HG03439 (cell line): ENCODE data around the gene SLC26A6.

Experiments used
- ATAC-seq: cut with Tn5 transposase; IDR thresholded peaks from one replicate; pipeline ENCODE4 v1.9.1; 2021; ENCODE audit warnings: mild to moderate bottlenecking, moderate library complexity; ENCODE audit not compliant: unreplicated experiment

SLC26A6 gene

GRCh38 chr3:48633743-48634142 is 1.5 kb downstream of the SLC26A6 start:
- ATAC-seq = no peak

GRCh38 chr3:48633256-48633655 is 2.0 kb downstream of the SLC26A6 start:
- ATAC-seq = no peak

- no peak for ATAC-seq
Observed at GRCh38 chr3:48631516-48632448, 3.5 kb downstream of the SLC26A6 start.

- ATAC-seq = no peak
Observed at GRCh38 chr3:48630833-48631232, 4.4 kb downstream of the SLC26A6 start.

- ATAC-seq = no peak
Observed at GRCh38 chr3:48630407-48630806, 4.9 kb downstream of the SLC26A6 start.

GRCh38 chr3:48629894-48630293 is 5.4 kb downstream of the SLC26A6 start:
- no peak for ATAC-seq

GRCh38 chr3:48628277-48629017 is 6.8 kb downstream of the SLC26A6 start:
- no peak for ATAC-seq

GRCh38 chr3:48625600-48625999 is 9.7 kb downstream of the SLC26A6 start:
- no peak for ATAC-seq

- ATAC-seq = no peak
Observed at GRCh38 chr3:48624767-48625166, 10.5 kb downstream of the SLC26A6 start.

GRCh38 chr3:48623851-48624547 is 11.3 kb downstream of the SLC26A6 start:
- no peak for ATAC-seq

- ATAC-seq = no peak
Observed at GRCh38 chr3:48621461-48621869, 13.8 kb downstream of the SLC26A6 start, which contains the start of gene TMEM89. TMEM89 (minus strand) TSS chr3:48621769; CDS start chr3:48621756, 13 bp downstream.

- ATAC-seq = no peak
Observed at GRCh38 chr3:48619541-48620524, 15.4 kb downstream of the SLC26A6 start.

GRCh38 chr3:48617559-48617958 is 17.7 kb downstream of the SLC26A6 start:
- ATAC-seq = no peak

GRCh38 chr3:48614044-48614443 is 21.2 kb downstream of the SLC26A6 start:
- no peak for ATAC-seq

GRCh38 chr3:48612309-48612708 is 23.0 kb downstream of the SLC26A6 start:
- no peak for ATAC-seq

- ATAC-seq = peak; percentile 88
Observed at GRCh38 chr3:48609088-48610005, 25.9 kb downstream of the SLC26A6 start, which contains the start of gene UQCRC1. UQCRC1 (minus strand) TSS chr3:48609646; CDS start chr3:48609620, 26 bp downstream.

- ATAC-seq = no peak
Observed at GRCh38 chr3:48607519-48607918, 27.7 kb downstream of the SLC26A6 start.

GRCh38 chr3:48601622-48601994 is 33.7 kb downstream of the SLC26A6 start:
- ATAC-seq = no peak
